Mesenchymal stem cell (in vitro differentiated cells and primary cell): ENCODE measurements around the gene METTL13.
A peak's percentile ranks its signal among the peaks of the same experiment; 100 is the strongest.
"Not testable (repeated sequence)": the region's sequence is repeated elsewhere in the genome, so short reads cannot be mapped to it uniquely, and the experiment has no call there.

Experiments
- DNase-seq: peaks from one replicate; pipeline ENCODE4 v3.0.0-alpha.2; 2013
- H2AFZ ChIP-seq: one replicate; pipeline ENCODE4 v1.6.1; 2013; ENCODE audit warnings: low read depth, mild to moderate bottlenecking, control low read depth, inconsistent platforms, low read length, moderate library complexity
- H2AK5ac ChIP-seq: 2 replicates; pipeline ENCODE4 v1.6.1; 2013; ENCODE audit warnings: low read length, moderate library complexity, mild to moderate bottlenecking, inconsistent platforms; ENCODE audit not compliant: severe bottlenecking
- H2BK120ac ChIP-seq: one replicate; pipeline ENCODE4 v1.6.1; 2013; ENCODE audit warnings: low read depth, mild to moderate bottlenecking, inconsistent platforms, low read length, moderate library complexity
- H2BK12ac ChIP-seq, 2 experiments: one replicate each; pipeline ENCODE4 v1.6.1; 2013; ENCODE audit warnings: inconsistent platforms in 2 of 2, low read length in 2 of 2, mild to moderate bottlenecking in 2 of 2, moderate library complexity in 2 of 2, control low read depth in 1 of 2
- H2BK15ac ChIP-seq: one replicate; pipeline ENCODE4 v1.6.1; 2013; ENCODE audit warnings: mild to moderate bottlenecking, low read depth, inconsistent platforms; ENCODE audit not compliant: poor library complexity, severe bottlenecking
- H2BK5ac ChIP-seq: 2 replicates; pipeline ENCODE4 v1.6.1; 2013; ENCODE audit warnings: low read depth, mild to moderate bottlenecking, low read length, control low read depth, inconsistent platforms; ENCODE audit not compliant: poor library complexity, severe bottlenecking
- H3K14ac ChIP-seq, 2 experiments: one replicate each; pipeline ENCODE4 v1.6.1; 2013; ENCODE audit warnings: inconsistent platforms in 2 of 2, low read length in 2 of 2, control low read depth in 1 of 2, mild to moderate bottlenecking in 1 of 2, moderate library complexity in 1 of 2
- H3K18ac ChIP-seq, 2 experiments: one replicate each; pipeline ENCODE4 v1.6.1; 2013; ENCODE audit warnings: inconsistent platforms in 2 of 2, low read length in 2 of 2, control low read depth in 1 of 2, low read depth in 1 of 2, mild to moderate bottlenecking in 1 of 2
- H3K23ac ChIP-seq, 2 experiments: one replicate each; pipeline ENCODE4 v1.6.1; 2013; ENCODE audit warnings: inconsistent platforms in 2 of 2, low read length in 2 of 2, mild to moderate bottlenecking in 2 of 2, moderate library complexity in 2 of 2, control low read depth in 1 of 2
- H3K27ac ChIP-seq: 2 replicates; pipeline ENCODE4 v1.5.1; 2013; ENCODE audit warnings: mild to moderate bottlenecking, moderate library complexity, low read length, control low read depth, inconsistent platforms; ENCODE audit not compliant: poor library complexity, severe bottlenecking
- H3K27me3 ChIP-seq, 2 experiments: 2 replicates each; pipeline versions ENCODE4 v1.6.1 to v1.7.0; 2013; ENCODE audit warnings: low read length in 2 of 2, mild to moderate bottlenecking in 2 of 2, moderate library complexity in 2 of 2, control low read depth in 1 of 2, inconsistent platforms in 1 of 2; ENCODE audit not compliant: control insufficient read depth in 1 of 2, insufficient read depth in 1 of 2
- H3K36me3 ChIP-seq, 2 experiments: 2 replicates each; pipeline versions ENCODE4 v1.6.1 to v1.7.0; 2013; ENCODE audit warnings: low read length in 2 of 2, control low read depth in 1 of 2, inconsistent platforms in 1 of 2, low read depth in 1 of 2, mild to moderate bottlenecking in 1 of 2; ENCODE audit not compliant: insufficient read depth in 2 of 2, control insufficient read depth in 1 of 2
- H3K4ac ChIP-seq, 2 experiments: one replicate each; pipeline ENCODE4 v1.6.1; 2013; ENCODE audit warnings: inconsistent platforms in 2 of 2, low read length in 2 of 2, mild to moderate bottlenecking in 2 of 2, moderate library complexity in 2 of 2, control low read depth in 1 of 2, low read depth in 1 of 2
- H3K4me1 ChIP-seq: 2 replicates; pipeline ENCODE4 v1.6.1; 2013; ENCODE audit warnings: low read depth, low read length, control low read depth; ENCODE audit not compliant: control insufficient read depth, insufficient read depth
- H3K4me2 ChIP-seq: 2 replicates; pipeline ENCODE4 v1.6.1; 2013; ENCODE audit warnings: low read length, mild to moderate bottlenecking, inconsistent platforms; ENCODE audit not compliant: poor library complexity, severe bottlenecking
- H3K4me3 ChIP-seq, 2 experiments: 2 replicates each; pipeline versions ENCODE4 v1.5.1 to v1.7.0; 2013; ENCODE audit warnings: low read length in 2 of 2, mild to moderate bottlenecking in 2 of 2, control low read depth in 1 of 2, low read depth in 1 of 2; ENCODE audit not compliant: insufficient read depth in 1 of 2
- H3K79me1 ChIP-seq: replicated peaks from 2 replicates; pipeline ENCODE4 v1.6.1; 2013; ENCODE audit warnings: mild to moderate bottlenecking, control low read depth, low read length, inconsistent platforms; ENCODE audit not compliant: poor library complexity, severe bottlenecking
- H3K9ac ChIP-seq: 2 replicates; pipeline ENCODE4 v1.7.0; 2013; ENCODE audit warnings: mild to moderate bottlenecking, low read length, moderate library complexity
- H3K9me3 ChIP-seq: 2 replicates; pipeline ENCODE4 v1.7.0; 2013; ENCODE audit warnings: mild to moderate bottlenecking, low read length; ENCODE audit not compliant: control insufficient read depth
- H4K8ac ChIP-seq: one replicate; pipeline ENCODE4 v1.6.1; 2013; ENCODE audit warnings: inconsistent platforms, mild to moderate bottlenecking, low read length, moderate library complexity
- H4K91ac ChIP-seq: one replicate; pipeline ENCODE4 v1.6.1; 2013; ENCODE audit warnings: mild to moderate bottlenecking, low read length, inconsistent platforms
- WGBS: methylation state at CpG from one replicate; pipeline ENCODE4 v1.1.7; 2013; ENCODE audit warnings: mixed read lengths; 5-methylcytosine and 5-hydroxymethylcytosine counted together

The METTL13 gene

DNA sequence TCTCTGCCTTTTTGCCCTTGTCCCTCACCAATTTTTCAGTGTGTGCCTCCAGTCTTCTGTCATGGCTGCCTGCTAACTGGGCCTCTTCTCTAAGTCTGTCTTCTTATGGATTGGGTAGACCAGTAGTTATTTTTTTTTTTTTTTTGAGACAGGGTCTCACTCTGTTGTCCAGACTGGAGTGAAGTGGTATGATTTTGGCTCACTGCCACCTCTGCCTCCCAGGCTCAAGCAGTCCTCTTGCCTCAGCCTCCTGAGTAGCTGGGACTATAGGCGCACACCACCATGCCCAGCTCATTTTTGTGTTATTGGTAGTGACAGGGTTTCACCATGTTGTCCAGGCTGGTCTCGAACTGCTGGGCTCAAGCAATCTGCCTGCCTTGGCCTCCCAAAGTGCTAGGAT lies 18.2 kb downstream of the METTL13 start:
- H2BK120ac ChIP-seq, H3K4me3 ChIP-seq, H4K8ac ChIP-seq, H3K14ac ChIP-seq, H3K9me3 ChIP-seq, H3K27me3 ChIP-seq, H3K4me1 ChIP-seq, H2BK12ac ChIP-seq, H3K23ac ChIP-seq, H4K91ac ChIP-seq, H3K27ac ChIP-seq, DNase-seq, H3K79me1 ChIP-seq, H3K18ac ChIP-seq, H3K4me2 ChIP-seq, H3K4ac ChIP-seq, H2BK15ac ChIP-seq, H2BK5ac ChIP-seq, H2AK5ac ChIP-seq, H2AFZ ChIP-seq: not testable (repeated sequence)
- WGBS = 97% methylated on average over 2 of the region's 2 CpGs
- Histone ChIP-seq H3K36me3 (peaks cover 14 to 31% of the 10 kb centered on the region in 2 experiments), H3K9ac (peak overlapping the region; percentile 35)

DNA sequence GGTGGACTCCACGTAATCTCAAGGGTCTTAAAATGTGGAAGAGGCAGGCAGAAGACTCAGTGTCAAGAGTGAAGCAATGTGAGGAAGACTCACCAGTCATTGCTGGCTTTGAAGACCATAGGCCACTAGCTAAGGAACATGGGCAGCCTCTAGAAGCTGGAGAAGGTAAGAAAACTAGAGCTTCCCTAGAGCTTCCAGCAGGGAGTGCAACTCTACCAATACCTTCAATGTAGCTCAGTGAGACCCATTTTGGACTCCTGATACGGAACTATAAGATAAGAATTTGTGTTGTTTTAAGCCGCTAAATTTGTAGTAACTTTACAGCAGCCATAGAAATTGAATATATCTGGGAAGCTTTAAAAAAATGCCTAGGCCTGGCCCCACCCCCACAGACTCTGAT lies 18.9 kb downstream of the METTL13 start:
- Histone ChIP-seq H2BK5ac (no peak overlapping the region), H3K9ac (no peak overlapping the region), H2BK12ac (no peak overlapping the region), H4K8ac (no peak overlapping the region), H3K79me1 (peaks cover under 1% of the 10 kb centered on the region), H3K18ac (no peak overlapping the region), H2BK120ac (no peak overlapping the region), H3K14ac (no peak overlapping the region), H3K4me2 (no peak overlapping the region), H2AFZ (no peak overlapping the region), H4K91ac (no peak overlapping the region), H3K4me1 (no peaks in the 10 kb centered on the region), H3K4me3 (no peak overlapping the region), H3K4ac (no peak overlapping the region), H3K27me3 (no peaks in the 10 kb centered on the region), H3K36me3 (peaks cover 14 to 25% of the 10 kb centered on the region in 2 experiments), H2BK15ac (no peak overlapping the region), H3K27ac (no peak overlapping the region), H3K23ac (no peak overlapping the region), H3K9me3 (no peaks in the 10 kb centered on the region), H2AK5ac (no peak overlapping the region)
- no peak for DNase-seq
- WGBS = 93% methylated on average over 2 of the region's 3 CpGs

DNA sequence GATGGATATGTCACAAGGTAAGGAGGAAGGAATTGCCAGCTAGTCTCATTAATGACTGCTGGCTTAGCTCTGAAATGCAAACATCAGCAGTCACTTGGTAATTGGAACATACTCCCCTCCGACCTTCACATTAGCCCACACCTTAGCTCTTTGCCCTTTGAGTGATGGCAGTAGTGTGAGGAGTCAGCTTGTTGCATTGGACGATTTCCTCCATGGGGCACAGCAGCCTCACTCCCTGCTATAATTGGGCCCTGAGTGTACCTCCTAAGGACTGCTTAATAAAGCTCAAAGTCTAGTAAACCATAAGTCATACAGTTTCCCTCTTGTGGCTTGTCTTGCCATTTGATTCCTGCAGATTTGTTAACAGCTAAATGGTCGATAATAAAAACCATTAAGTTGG lies 19.4 kb downstream of the METTL13 start:
- DNase-seq = no peak
- no peak overlapping the region for H4K91ac ChIP-seq
- no peak overlapping the region for H2BK120ac ChIP-seq
- H2AFZ ChIP-seq = no peak overlapping the region
- H2AK5ac ChIP-seq = no peak overlapping the region
- no peak overlapping the region for H3K4me3 ChIP-seq
- H3K27ac ChIP-seq = no peak overlapping the region
- H3K14ac ChIP-seq = no peak overlapping the region
- whole genome bisulfite sequencing = 77% methylated on average over 2 of the region's 3 CpGs
- no peaks in the 10 kb centered on the region for H3K27me3 ChIP-seq
- no peak overlapping the region for H2BK5ac ChIP-seq
- H3K4me1 ChIP-seq = no peaks in the 10 kb centered on the region
- no peak overlapping the region for H3K4me2 ChIP-seq
- H2BK15ac ChIP-seq = no peak overlapping the region
- no peak overlapping the region for H3K4ac ChIP-seq
- peaks cover 13 to 20% of the 10 kb centered on the region in 2 experiments for H3K36me3 ChIP-seq
- no peak overlapping the region for H3K23ac ChIP-seq
- H4K8ac ChIP-seq = no peak overlapping the region
- no peak overlapping the region for H3K18ac ChIP-seq
- no peak overlapping the region for H3K9ac ChIP-seq
- H3K79me1 ChIP-seq = no peaks in the 10 kb centered on the region
- no peaks in the 10 kb centered on the region for H3K9me3 ChIP-seq
- no peak overlapping the region for H2BK12ac ChIP-seq

DNA sequence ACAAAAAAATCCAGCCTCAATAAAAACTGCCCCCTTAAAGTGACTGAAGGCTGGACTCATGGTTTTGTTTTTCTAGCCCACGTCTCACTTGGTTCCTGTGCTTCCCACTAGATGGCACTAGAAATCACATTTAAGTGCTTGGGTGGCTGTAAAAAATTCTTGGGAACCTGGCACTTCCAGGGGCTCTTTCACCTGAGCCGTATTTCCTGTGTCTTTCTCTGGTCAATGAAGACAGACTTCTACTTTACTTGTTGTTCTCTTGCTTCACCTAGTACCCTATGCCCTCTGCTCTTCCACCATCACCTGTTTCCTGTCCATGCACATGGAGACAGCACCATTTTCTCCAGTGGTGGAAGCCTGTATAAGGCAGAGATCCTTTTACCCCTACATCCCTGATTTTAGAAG lies 20.0 kb downstream of the METTL13 start:
- WGBS = 20% methylated on average over 2 of the region's 2 CpGs
- Histone ChIP-seq H3K79me1 (no peaks in the 10 kb centered on the region), H4K91ac (no peak overlapping the region), H3K9me3 (no peaks in the 10 kb centered on the region), H3K4me3 (no peak overlapping the region), H3K14ac (no peak overlapping the region), H2BK120ac (no peak overlapping the region), H3K9ac (peak overlapping the region; percentile 17), H3K18ac (no peak overlapping the region), H3K4me2 (no peak overlapping the region), H2BK12ac (no peak overlapping the region), H2BK5ac (no peak overlapping the region), H4K8ac (no peak overlapping the region), H2AFZ (no peak overlapping the region), H3K27me3 (no peaks in the 10 kb centered on the region), H3K27ac (no peak overlapping the region), H3K4me1 (no peaks in the 10 kb centered on the region), H3K4ac (no peak overlapping the region), H3K23ac (no peak overlapping the region), H2BK15ac (no peak overlapping the region), H3K36me3 (peaks cover 9 to 14% of the 10 kb centered on the region in 2 experiments), H2AK5ac (no peak overlapping the region)
- peak; percentile 58 for DNase-seq
